HUES64 (cell line): ENCODE measurements around the gene TRIM24.

Experiments
- H3K27ac ChIP-seq: 2 replicates; pipeline ENCODE4 v1.7.0; 2013; ENCODE audit warnings: low read depth, low read length, inconsistent platforms
- H3K27me3 ChIP-seq: 2 replicates; pipeline ENCODE4 v1.6.1; 2013; ENCODE audit warnings: mild to moderate bottlenecking, low read length; ENCODE audit not compliant: insufficient read depth
- H3K36me3 ChIP-seq: 2 replicates; pipeline ENCODE4 v1.6.1; 2013; ENCODE audit warnings: mild to moderate bottlenecking, low read length; ENCODE audit not compliant: insufficient read depth
- H3K4me1 ChIP-seq: 2 replicates; pipeline ENCODE4 v1.6.1; 2013; ENCODE audit warnings: mild to moderate bottlenecking, low read length, moderate library complexity; ENCODE audit not compliant: insufficient read depth
- H3K4me3 ChIP-seq: 2 replicates; pipeline ENCODE4 v1.5.1; 2013; ENCODE audit warnings: mild to moderate bottlenecking, low read length, moderate library complexity
- H3K9ac ChIP-seq: 2 replicates; pipeline ENCODE4 v1.6.1; 2013; ENCODE audit warnings: mild to moderate bottlenecking, low read depth, low read length
- H3K9me3 ChIP-seq: 2 replicates; pipeline ENCODE4 v1.6.1; 2013; ENCODE audit warnings: low read depth, low read length; ENCODE audit not compliant: insufficient read depth
- WGBS: fragments of 150-250, 120-280 bp; methylation state at CpG from one replicate; pipeline ENCODE4 v1.1.7; 2013; ENCODE audit warnings: missing lambda C conversion rate; 5-methylcytosine and 5-hydroxymethylcytosine counted together

The TRIM24 gene

GRCh38 chr7:138563808-138564207 lies 103.7 kb downstream of the TRIM24 start:
- H3K4me1 ChIP-seq = no peaks in the 10 kb centered on the region
- no peak overlapping the region for H3K9ac ChIP-seq
- H3K27ac ChIP-seq = no peak overlapping the region
- H3K27me3 ChIP-seq = no peaks in the 10 kb centered on the region
- WGBS = 93% methylated on average over 4 of the region's 4 CpGs
- H3K36me3 ChIP-seq = peaks cover 100% of the 10 kb centered on the region
- H3K9me3 ChIP-seq = peaks cover 35% of the 10 kb centered on the region
- no peak overlapping the region for H3K4me3 ChIP-seq

GRCh38 chr7:138564365-138564764 lies 104.3 kb downstream of the TRIM24 start:
- peaks cover 35% of the 10 kb centered on the region for H3K9me3 ChIP-seq
- peaks cover 100% of the 10 kb centered on the region for H3K36me3 ChIP-seq
- WGBS = 94% methylated on average over 5 of the region's 5 CpGs

GRCh38 chr7:138565071-138565450 lies 105.0 kb downstream of the TRIM24 start:
- Histone ChIP-seq H3K27ac (no peak overlapping the region), H3K9ac (no peak overlapping the region)
- WGBS = 97% methylated on average over 8 of the region's 8 CpGs

More at GRCh38 chr7:138564365-138564764, 104.3 kb downstream of the TRIM24 start:
- no peak overlapping the region for H3K27ac ChIP-seq
- H3K27me3 ChIP-seq = no peaks in the 10 kb centered on the region
- H3K4me1 ChIP-seq = no peaks in the 10 kb centered on the region
- H3K4me3 ChIP-seq = no peak overlapping the region
- no peak overlapping the region for H3K9ac ChIP-seq

GRCh38 chr7:138565451-138566114 lies 105.5 kb downstream of the TRIM24 start:
- H3K9ac ChIP-seq = no peak overlapping the region
- H3K4me3 ChIP-seq = no peak overlapping the region
- no peak overlapping the region for H3K27ac ChIP-seq
- 97% methylated on average over 8 of the region's 8 CpGs for WGBS
- no peaks in the 10 kb centered on the region for H3K27me3 ChIP-seq
- H3K9me3 ChIP-seq = peaks cover 35% of the 10 kb centered on the region
- no peaks in the 10 kb centered on the region for H3K4me1 ChIP-seq
- H3K36me3 ChIP-seq = peaks cover 100% of the 10 kb centered on the region

More at GRCh38 chr7:138565071-138565450, 105.0 kb downstream of the TRIM24 start:
- H3K27me3 ChIP-seq = no peaks in the 10 kb centered on the region
- peaks cover 100% of the 10 kb centered on the region for H3K36me3 ChIP-seq
- H3K9me3 ChIP-seq = peaks cover 35% of the 10 kb centered on the region
- H3K4me1 ChIP-seq = no peaks in the 10 kb centered on the region
- H3K4me3 ChIP-seq = no peak overlapping the region

GRCh38 chr7:138568655-138569054 lies 108.6 kb downstream of the TRIM24 start:
- Histone ChIP-seq H3K9me3 (peaks cover 27% of the 10 kb centered on the region), H3K9ac (no peak overlapping the region), H3K27me3 (no peaks in the 10 kb centered on the region), H3K4me1 (no peaks in the 10 kb centered on the region), H3K4me3 (no peak overlapping the region), H3K27ac (no peak overlapping the region), H3K36me3 (peaks cover 100% of the 10 kb centered on the region)
- WGBS = no CpG with 5 or more reads among the region's 2 CpGs

GRCh38 chr7:138569418-138569817 lies 109.4 kb downstream of the TRIM24 start:
- H3K36me3 ChIP-seq = peaks cover 100% of the 10 kb centered on the region
- peaks cover 20% of the 10 kb centered on the region for H3K9me3 ChIP-seq
- H3K4me1 ChIP-seq = no peaks in the 10 kb centered on the region
- 97% methylated on average over 2 of the region's 3 CpGs for WGBS
- no peaks in the 10 kb centered on the region for H3K27me3 ChIP-seq
- no peak overlapping the region for H3K4me3 ChIP-seq
- no peak overlapping the region for H3K27ac ChIP-seq
- H3K9ac ChIP-seq = no peak overlapping the region

GRCh38 chr7:138570715-138571114 lies 110.7 kb downstream of the TRIM24 start:
- WGBS = 93% methylated on average over 4 of the region's 4 CpGs
- H3K9me3 ChIP-seq = peaks cover 7% of the 10 kb centered on the region
- no peaks in the 10 kb centered on the region for H3K4me1 ChIP-seq
- H3K36me3 ChIP-seq = peaks cover 100% of the 10 kb centered on the region
- H3K9ac ChIP-seq = no peak overlapping the region
- H3K27ac ChIP-seq = no peak overlapping the region
- no peak overlapping the region for H3K4me3 ChIP-seq
- H3K27me3 ChIP-seq = no peaks in the 10 kb centered on the region

GRCh38 chr7:138573741-138574140 lies 113.7 kb downstream of the TRIM24 start:
- 84% methylated on average over 4 of the region's 4 CpGs for WGBS
- H3K9ac ChIP-seq = no peak overlapping the region
- H3K36me3 ChIP-seq = peaks cover 100% of the 10 kb centered on the region

GRCh38 chr7:138575897-138576428 lies 115.9 kb downstream of the TRIM24 start:
- Histone ChIP-seq H3K9me3 (no peaks in the 10 kb centered on the region), H3K4me1 (no peaks in the 10 kb centered on the region), H3K36me3 (peaks cover 100% of the 10 kb centered on the region), H3K4me3 (no peak overlapping the region), H3K9ac (no peak overlapping the region), H3K27ac (no peak overlapping the region), H3K27me3 (no peaks in the 10 kb centered on the region)
- WGBS = 93% methylated on average over 5 of the region's 5 CpGs

More at GRCh38 chr7:138573741-138574140, 113.7 kb downstream of the TRIM24 start:
- Histone ChIP-seq H3K4me3 (no peak overlapping the region), H3K27me3 (no peaks in the 10 kb centered on the region), H3K27ac (no peak overlapping the region), H3K4me1 (no peaks in the 10 kb centered on the region), H3K9me3 (no peaks in the 10 kb centered on the region)

- Histone ChIP-seq H3K9ac (no peak overlapping the region), H3K4me1 (no peaks in the 10 kb centered on the region), H3K36me3 (peaks cover 98% of the 10 kb centered on the region), H3K27me3 (no peaks in the 10 kb centered on the region), H3K27ac (no peak overlapping the region), H3K4me3 (no peak overlapping the region), H3K9me3 (no peaks in the 10 kb centered on the region)
- 88% methylated on average over 1 of the region's 1 CpG for WGBS
These were observed 119.1 kb downstream of the TRIM24 start for GRCh38 chr7:138579136-138579535.

GRCh38 chr7:138579671-138580070 lies 119.6 kb downstream of the TRIM24 start:
- H3K9ac ChIP-seq = no peak overlapping the region
- H3K27me3 ChIP-seq = no peaks in the 10 kb centered on the region
- WGBS = 97% methylated on average over 3 of the region's 3 CpGs
- peaks cover 98% of the 10 kb centered on the region for H3K36me3 ChIP-seq
- H3K4me1 ChIP-seq = no peaks in the 10 kb centered on the region
- H3K27ac ChIP-seq = no peak overlapping the region
- no peaks in the 10 kb centered on the region for H3K9me3 ChIP-seq
- H3K4me3 ChIP-seq = no peak overlapping the region
